Measurements from ENCODE around the gene ICAM4.

Gene ICAM4

GRCh38 chr19:10256970-10257615, 29.7 kb upstream of the ICAM4 start:
- ATAC-seq: no peak
- TF ChIP-seq ZFP3 (CRISPR knock-in tag; IDR thresholded peaks at IDR 0.05): no peak
- TF ChIP-seq RARB (CRISPR knock-in tag; IDR thresholded peaks at IDR 0.05): no peak
- TF ChIP-seq GLIS3 (CRISPR knock-in tag; IDR thresholded peaks at IDR 0.05): no peak
- TF ChIP-seq, protein P1, sequence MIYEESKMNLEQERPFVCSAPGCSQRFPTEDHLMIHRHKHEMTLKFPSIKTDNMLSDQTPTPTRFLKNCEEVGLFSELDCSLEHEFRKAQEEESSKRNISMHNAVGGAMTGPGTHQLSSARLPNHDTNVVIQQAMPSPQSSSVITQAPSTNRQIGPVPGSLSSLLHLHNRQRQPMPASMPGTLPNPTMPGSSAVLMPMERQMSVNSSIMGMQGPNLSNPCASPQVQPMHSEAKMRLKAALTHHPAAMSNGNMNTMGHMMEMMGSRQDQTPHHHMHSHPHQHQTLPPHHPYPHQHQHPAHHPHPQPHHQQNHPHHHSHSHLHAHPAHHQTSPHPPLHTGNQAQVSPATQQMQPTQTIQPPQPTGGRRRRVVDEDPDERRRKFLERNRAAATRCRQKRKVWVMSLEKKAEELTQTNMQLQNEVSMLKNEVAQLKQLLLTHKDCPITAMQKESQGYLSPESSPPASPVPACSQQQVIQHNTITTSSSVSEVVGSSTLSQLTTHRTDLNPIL (CRISPR knock-in tag; IDR thresholded peaks at IDR 0.05; ENCODE audit: low read depth): no peak
- TF ChIP-seq SNAI2 (CRISPR knock-in tag; IDR thresholded peaks at IDR 0.05): no peak
- TF ChIP-seq TOX (CRISPR knock-in tag; IDR thresholded peaks at IDR 0.05; ENCODE audit: borderline replicate concordance): no peak
- no peak for TF ChIP-seq PATZ1 (CRISPR knock-in tag; IDR thresholded peaks at IDR 0.05; ENCODE audit: borderline replicate concordance)
- TF ChIP-seq OSR1 (CRISPR knock-in tag; IDR thresholded peaks at IDR 0.05): no peak
- no peak for TF ChIP-seq ARNTL (CRISPR knock-in tag; IDR thresholded peaks at IDR 0.05; ENCODE audit: borderline replicate concordance, low read depth)
- no peak for TF ChIP-seq ZC3H10 (CRISPR knock-in tag; IDR thresholded peaks at IDR 0.05)
- no peak for TF ChIP-seq ZFP30 (CRISPR knock-in tag; IDR thresholded peaks at IDR 0.05)
- no peak for TF ChIP-seq ZNF70 (CRISPR knock-in tag; IDR thresholded peaks at IDR 0.05)
- TF ChIP-seq TCF4 (CRISPR knock-in tag; IDR thresholded peaks at IDR 0.05; ENCODE audit: borderline replicate concordance): no peak
- no peak for TF ChIP-seq CSDC2 (CRISPR knock-in tag; IDR thresholded peaks at IDR 0.05)
- no peak for TF ChIP-seq ZNF565 (CRISPR knock-in tag; conservative IDR thresholded peaks at IDR 0.05; ENCODE audit: low read depth)
- TF ChIP-seq, protein P2, sequence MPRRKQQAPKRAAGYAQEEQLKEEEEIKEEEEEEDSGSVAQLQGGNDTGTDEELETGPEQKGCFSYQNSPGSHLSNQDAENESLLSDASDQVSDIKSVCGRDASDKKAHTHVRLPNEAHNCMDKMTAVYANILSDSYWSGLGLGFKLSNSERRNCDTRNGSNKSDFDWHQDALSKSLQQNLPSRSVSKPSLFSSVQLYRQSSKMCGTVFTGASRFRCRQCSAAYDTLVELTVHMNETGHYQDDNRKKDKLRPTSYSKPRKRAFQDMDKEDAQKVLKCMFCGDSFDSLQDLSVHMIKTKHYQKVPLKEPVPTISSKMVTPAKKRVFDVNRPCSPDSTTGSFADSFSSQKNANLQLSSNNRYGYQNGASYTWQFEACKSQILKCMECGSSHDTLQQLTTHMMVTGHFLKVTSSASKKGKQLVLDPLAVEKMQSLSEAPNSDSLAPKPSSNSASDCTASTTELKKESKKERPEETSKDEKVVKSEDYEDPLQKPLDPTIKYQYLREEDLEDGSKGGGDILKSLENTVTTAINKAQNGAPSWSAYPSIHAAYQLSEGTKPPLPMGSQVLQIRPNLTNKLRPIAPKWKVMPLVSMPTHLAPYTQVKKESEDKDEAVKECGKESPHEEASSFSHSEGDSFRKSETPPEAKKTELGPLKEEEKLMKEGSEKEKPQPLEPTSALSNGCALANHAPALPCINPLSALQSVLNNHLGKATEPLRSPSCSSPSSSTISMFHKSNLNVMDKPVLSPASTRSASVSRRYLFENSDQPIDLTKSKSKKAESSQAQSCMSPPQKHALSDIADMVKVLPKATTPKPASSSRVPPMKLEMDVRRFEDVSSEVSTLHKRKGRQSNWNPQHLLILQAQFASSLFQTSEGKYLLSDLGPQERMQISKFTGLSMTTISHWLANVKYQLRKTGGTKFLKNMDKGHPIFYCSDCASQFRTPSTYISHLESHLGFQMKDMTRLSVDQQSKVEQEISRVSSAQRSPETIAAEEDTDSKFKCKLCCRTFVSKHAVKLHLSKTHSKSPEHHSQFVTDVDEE (CRISPR knock-in tag; IDR thresholded peaks at IDR 0.05): no peak
- TF ChIP-seq, protein P3, sequence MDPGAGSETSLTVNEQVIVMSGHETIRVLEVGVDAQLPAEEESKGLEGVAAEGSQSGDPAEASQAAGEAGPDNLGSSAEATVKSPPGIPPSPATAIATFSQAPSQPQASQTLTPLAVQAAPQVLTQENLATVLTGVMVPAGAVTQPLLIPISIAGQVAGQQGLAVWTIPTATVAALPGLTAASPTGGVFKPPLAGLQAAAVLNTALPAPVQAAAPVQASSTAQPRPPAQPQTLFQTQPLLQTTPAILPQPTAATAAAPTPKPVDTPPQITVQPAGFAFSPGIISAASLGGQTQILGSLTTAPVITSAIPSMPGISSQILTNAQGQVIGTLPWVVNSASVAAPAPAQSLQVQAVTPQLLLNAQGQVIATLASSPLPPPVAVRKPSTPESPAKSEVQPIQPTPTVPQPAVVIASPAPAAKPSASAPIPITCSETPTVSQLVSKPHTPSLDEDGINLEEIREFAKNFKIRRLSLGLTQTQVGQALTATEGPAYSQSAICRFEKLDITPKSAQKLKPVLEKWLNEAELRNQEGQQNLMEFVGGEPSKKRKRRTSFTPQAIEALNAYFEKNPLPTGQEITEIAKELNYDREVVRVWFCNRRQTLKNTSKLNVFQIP (CRISPR knock-in tag; IDR thresholded peaks at IDR 0.05; ENCODE audit: borderline replicate concordance, low read depth): no peak
- no peak for TF ChIP-seq CSRNP3 (CRISPR knock-in tag; IDR thresholded peaks at IDR 0.05)

DNA sequence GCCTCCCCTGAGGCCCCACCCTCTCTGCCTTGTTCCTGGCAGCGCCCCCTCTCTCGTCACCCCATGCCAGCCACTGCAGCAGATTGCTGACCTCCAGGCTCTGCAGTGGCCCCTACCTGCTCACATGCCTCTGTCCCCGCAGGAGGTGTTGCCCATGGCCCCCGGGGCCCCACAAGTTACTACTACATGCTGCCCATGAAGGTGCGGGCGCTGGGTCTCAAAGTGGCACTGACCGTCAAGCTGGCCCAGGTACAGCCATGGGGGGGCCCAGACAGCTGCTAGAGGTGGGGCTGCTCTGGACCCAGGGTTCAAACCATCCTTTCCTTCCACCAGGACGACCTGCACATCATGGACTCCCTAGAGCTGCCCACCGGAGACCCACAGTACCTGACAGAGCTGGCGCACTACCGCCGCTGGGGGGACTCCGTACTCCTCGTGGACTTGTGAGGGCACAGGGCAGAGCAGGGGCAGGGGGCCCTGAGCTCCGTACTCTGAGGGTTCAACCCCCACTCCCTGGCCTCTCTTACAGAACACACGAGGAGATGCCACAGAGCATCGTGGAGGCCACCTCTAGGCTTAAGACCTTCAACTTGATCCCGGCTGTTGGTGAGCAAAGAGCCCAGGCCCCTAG, 28.6 kb upstream of the ICAM4 start:
- ATAC-seq: no peak
- no peak for TF ChIP-seq PATZ1 (CRISPR knock-in tag; IDR thresholded peaks at IDR 0.05; ENCODE audit: borderline replicate concordance)
- TF ChIP-seq TCF4 (CRISPR knock-in tag; IDR thresholded peaks at IDR 0.05; ENCODE audit: borderline replicate concordance): no peak
- no peak for TF ChIP-seq ESRRG (CRISPR knock-in tag; IDR thresholded peaks at IDR 0.05)
- TF ChIP-seq RARB (CRISPR knock-in tag; IDR thresholded peaks at IDR 0.05): no peak
- no peak for TF ChIP-seq SNAI2 (CRISPR knock-in tag; IDR thresholded peaks at IDR 0.05)
- TF ChIP-seq OSR1 (CRISPR knock-in tag; IDR thresholded peaks at IDR 0.05): no peak
- TF ChIP-seq TOX (CRISPR knock-in tag; IDR thresholded peaks at IDR 0.05; ENCODE audit: borderline replicate concordance): no peak
- TF ChIP-seq PPARA (CRISPR knock-in tag; IDR thresholded peaks at IDR 0.05; ENCODE audit: borderline replicate concordance): no peak
- no peak for TF ChIP-seq ZFP3 (CRISPR knock-in tag; IDR thresholded peaks at IDR 0.05)
- no peak for TF ChIP-seq ARNTL (CRISPR knock-in tag; IDR thresholded peaks at IDR 0.05; ENCODE audit: borderline replicate concordance, low read depth)
